H1 (cell line): ENCODE data around the gene DCHS1. TPM values are rescaled to one million over a fixed set of nuclear protein-coding genes. Genes with fewer than 3 reads are reported as not detected.

Experiments
- ASH2L ChIP-seq: fragments of 200-600, 300-600 bp; sonication (generic); IDR thresholded peaks from one replicate; pipeline ENCODE4 v1.7.1; 2017; ENCODE audit warnings: low read length
- ATF3 ChIP-seq: IDR thresholded peaks from 2 replicates; pipeline ENCODE4 v1.6.1; 2011; ENCODE audit warnings: low read depth, mild to moderate bottlenecking, low read length; ENCODE audit not compliant: insufficient read depth
- CHD1 ChIP-seq: IDR thresholded peaks from 2 replicates; pipeline ENCODE4 v1.6.1; 2012; ENCODE audit warnings: low read depth, low read length, improper control_type of control experiment
- EZH2 ChIP-seq: fragments of 200-600 bp; sonication (generic); IDR thresholded peaks from 2 replicates; pipeline ENCODE4 v1.7.1; 2012; ENCODE audit warnings: low read depth, mild to moderate bottlenecking, moderate library complexity, low read length, inconsistent platforms; ENCODE audit not compliant: severe bottlenecking
- FOSL1 ChIP-seq: IDR thresholded peaks from 2 replicates; pipeline ENCODE4 v1.6.1; 2011; ENCODE audit warnings: mild to moderate bottlenecking, low read depth, low read length, moderate library complexity; ENCODE audit not compliant: insufficient read depth
- NRF1 ChIP-seq: IDR thresholded peaks from 2 replicates; pipeline ENCODE4 v1.6.1; 2011; ENCODE audit warnings: mild to moderate bottlenecking, low read depth, low read length, improper control_type of control experiment
- RBBP5 ChIP-seq: IDR thresholded peaks from 2 replicates; pipeline ENCODE4 v1.7.1; 2012; ENCODE audit warnings: low read depth, mild to moderate bottlenecking, inconsistent platforms, low read length, moderate library complexity, borderline replicate concordance
- SIN3A ChIP-seq, 2 experiments: IDR thresholded peaks in 1 of 2; conservative IDR thresholded peaks in 1 of 2; 2 replicates each; pipeline ENCODE4 v1.6.1; 2011 to 2012; ENCODE audit warnings: low read length in 2 of 2, improper control_type of control experiment in 1 of 2, low read depth in 1 of 2, mild to moderate bottlenecking in 1 of 2
- SP4 ChIP-seq: IDR thresholded peaks from 2 replicates; pipeline ENCODE4 v1.6.1; 2012; ENCODE audit warnings: low read length, inconsistent platforms
- USF2 ChIP-seq: IDR thresholded peaks from 2 replicates; pipeline ENCODE4 v1.6.1; 2011; ENCODE audit warnings: low read length, improper control_type of control experiment
- polyA plus RNA-seq, 7 experiments: library from polyadenylated mRNA; depleted of rRNA in 3 of 7; stranded (reverse) in 5 of 7; unstranded in 2 of 7; fragments of >200 nt in 5 of 7; fragments of 200-250 nt in 2 of 7; gene quantifications; 1 replicate in 5 of 7; 2 replicates in 1 of 7; 4 replicates in 1 of 7; pipeline versions ENCODE4 v1.2.1 to v1.2.3, GENCODE V29; 2011 to 2013; ENCODE audit warnings: missing spikeins in 2 of 7, mixed read lengths in 2 of 7
- total RNA-seq: library from RNA; stranded (reverse); fragmentation: NEBNext Ultra II Directional; extraction: Animal tissue kit (Norgen Biotek cat#: 25700); gene quantifications from 2 replicates; pipeline ENCODE4 v1.2.1, GENCODE V29; 2021

DCHS1 gene
- total and polyA plus RNA-seq, 2 of the 8 experiments (the other 6 are each of a cell fraction or from before 2014, with no cell fraction given), result 8.2 to 10.5 TPM

- TF ChIP-seq FOSL1 (no peak), ASH2L (peak; percentile 70), SIN3A (conservative IDR thresholded peaks at IDR 0.05 in 1 of 2, IDR thresholded peaks at IDR 0.05 in 1 of 2; ENCODE audit: low read depth in 1 of 2, low read length in 2 of 2) (0 out of 4 replicates have a peak, but pooled peaks of 1 of the 2 experiments have one; percentile 34), USF2 (no peak), EZH2 (peak; percentile 5), NRF1 (no peak), ATF3 (no peak), SP4 (no peak), RBBP5 (peak; percentile 85; the same call in 1 of the 2 replicates), CHD1 (no peak)
These were observed at the start of gene DCHS1 (continued) for GRCh38 chr11:6655790-6656583.
